Natural killer cell treated with Interleukin-12 subunit alpha and Interleukin-12 subunit beta and Interleukin-15 and Interleukin-18, amount 100 ng/mL, for 72 hours (primary cell): ENCODE results near the gene DYNLT5. TPM values are rescaled to one million over a fixed set of nuclear protein-coding genes. Genes with fewer than 3 reads are reported as not detected.
"Not testable (repeated sequence)": the region's sequence is repeated elsewhere in the genome, so short reads cannot be mapped to it uniquely, and the experiment has no call there.

Experiments
- ATAC-seq, 2 donors: fragments of 150-1000 bp; cut with Tn5 transposase in 1 of 2; sonication (Bioruptor Pico), chemical (Tn5 transposase) in 1 of 2; 2 replicates each; pipeline ENCODE4 v1.10.0; 2021
- DNase-seq: peaks from one replicate; pipeline ENCODE4 v3.0.0; 2022; ENCODE audit warnings: low spot score
- H3K27ac Mint-ChIP-seq, 2 donors: 1 replicate in 1 of 2; 2 replicates in 1 of 2; pipeline ENCODE4 v1.8.0; 2022; ENCODE audit warnings: mixed read lengths in 2 of 2, mild to moderate bottlenecking in 1 of 2, moderate library complexity in 1 of 2
- H3K27me3 Mint-ChIP-seq, 2 donors: 1 replicate in 1 of 2; 2 replicates in 1 of 2; pipeline ENCODE4 v1.8.0; 2022; ENCODE audit warnings: mixed read lengths in 2 of 2
- H3K36me3 Mint-ChIP-seq: one replicate; pipeline ENCODE4 v1.8.0; 2022; ENCODE audit warnings: mixed read lengths
- H3K4me1 Mint-ChIP-seq, 2 donors: 1 replicate in 1 of 2; 2 replicates in 1 of 2; pipeline ENCODE4 v1.8.0; 2022; ENCODE audit warnings: low read depth in 2 of 2, mixed read lengths in 2 of 2, mild to moderate bottlenecking in 1 of 2
- H3K4me3 Mint-ChIP-seq: one replicate; pipeline ENCODE4 v1.8.0; 2022; ENCODE audit warnings: mixed read lengths
- H3K9me3 Mint-ChIP-seq: 2 replicates; pipeline ENCODE4 v1.8.0; 2022; ENCODE audit warnings: mixed read lengths
- total RNA-seq, 2 donors: library from RNA; stranded (reverse); gene quantifications; one replicate each; pipeline ENCODE4 v1.2.3, GENCODE V29; 2022

Gene DYNLT5
- total RNA-seq = not detected

DNA sequence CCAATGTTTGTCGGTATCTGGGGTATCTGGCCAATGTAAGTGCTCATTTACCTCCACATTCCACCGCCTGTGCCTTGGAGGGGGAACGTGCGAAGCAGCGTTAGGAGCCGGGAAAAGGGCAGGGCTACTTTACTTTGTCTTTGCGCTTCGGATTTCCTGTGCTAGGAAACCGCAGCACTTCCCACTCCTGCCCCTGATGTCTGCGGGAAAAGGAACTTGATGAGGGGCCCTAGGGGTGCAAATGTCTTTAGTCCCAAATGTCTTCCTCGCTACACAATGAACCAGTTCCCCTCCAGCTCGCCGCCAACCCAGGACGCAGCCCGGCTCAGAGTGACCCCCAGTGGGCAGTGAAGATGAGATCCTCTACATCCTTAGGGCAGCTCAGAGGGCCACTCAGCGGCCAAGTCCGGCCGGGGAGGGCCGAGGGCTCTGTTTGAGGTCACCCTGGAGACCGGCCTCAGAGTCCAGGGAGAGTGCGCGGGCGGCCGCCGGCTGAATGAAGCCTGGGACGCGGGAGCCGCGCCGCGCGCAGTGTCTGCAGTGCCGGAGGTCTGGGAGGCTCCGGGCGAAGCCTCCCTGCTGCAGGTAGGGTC is at the start of gene DYNLT5:
Gene DYNLT5, plus strand, starts transcription at position 460 of the 593 bp plus-strand sequence. CDS start 2,200 bp downstream, outside the sequence.
- Mint-ChIP-seq H3K27ac (no peak within 1 kb of the TSS), H3K36me3 (no peaks in the 10 kb centered on the region), H3K27me3 (peaks cover 38 to 57% of the 10 kb centered on the region in 2 donors), H3K4me3 (peak within 1 kb of the TSS; percentile 64), H3K9me3 (no peaks in the 10 kb centered on the region), H3K4me1 (peaks cover 9 to 17% of the 10 kb centered on the region in 2 donors)
- peak; percentile 69 to 80 for ATAC-seq
- no peak for DNase-seq

- ATAC-seq (no peak), DNase-seq (no peak)
- H3K27me3 Mint-ChIP-seq = peaks cover 6 to 17% of the 10 kb centered on the region in 2 donors
- H3K4me3 Mint-ChIP-seq = no peak overlapping the region
- H3K27ac Mint-ChIP-seq = no peak overlapping the region
- H3K36me3 Mint-ChIP-seq = no peaks in the 10 kb centered on the region
- no peaks in the 10 kb centered on the region for H3K9me3 Mint-ChIP-seq
- no peaks in the 10 kb centered on the region for H3K4me1 Mint-ChIP-seq
Observed at GRCh38 chr1:66704177-66704875, 47.9 kb upstream of the DYNLT5 start.

DNA sequence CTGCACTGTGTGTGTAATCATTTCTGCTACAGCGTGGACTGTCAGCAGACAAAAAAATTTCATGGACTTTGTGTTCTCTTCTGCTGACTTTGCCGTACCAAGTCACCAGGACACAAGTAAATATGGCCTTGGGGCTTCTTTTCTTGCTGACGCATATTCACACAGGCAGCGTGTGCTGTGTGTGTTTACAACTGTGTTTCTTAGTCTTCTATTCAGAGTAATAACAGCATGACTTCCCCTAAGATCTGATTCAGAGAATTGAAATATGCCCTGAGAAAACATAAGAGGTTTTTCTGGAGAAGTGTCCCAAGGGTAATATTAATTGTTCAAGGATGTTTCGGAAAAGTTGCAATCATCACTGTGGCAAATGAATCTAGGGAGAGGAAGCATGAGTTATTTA is 47.1 kb upstream of the DYNLT5 start:
- no peaks in the 10 kb centered on the region for H3K4me1 Mint-ChIP-seq
- H3K9me3 Mint-ChIP-seq = no peaks in the 10 kb centered on the region
- ATAC-seq (no peak), DNase-seq (no peak)
- no peak overlapping the region for H3K4me3 Mint-ChIP-seq
- peaks cover 6 to 18% of the 10 kb centered on the region in 2 donors for H3K27me3 Mint-ChIP-seq
- no peaks in the 10 kb centered on the region for H3K36me3 Mint-ChIP-seq
- no peak overlapping the region for H3K27ac Mint-ChIP-seq

DNA sequence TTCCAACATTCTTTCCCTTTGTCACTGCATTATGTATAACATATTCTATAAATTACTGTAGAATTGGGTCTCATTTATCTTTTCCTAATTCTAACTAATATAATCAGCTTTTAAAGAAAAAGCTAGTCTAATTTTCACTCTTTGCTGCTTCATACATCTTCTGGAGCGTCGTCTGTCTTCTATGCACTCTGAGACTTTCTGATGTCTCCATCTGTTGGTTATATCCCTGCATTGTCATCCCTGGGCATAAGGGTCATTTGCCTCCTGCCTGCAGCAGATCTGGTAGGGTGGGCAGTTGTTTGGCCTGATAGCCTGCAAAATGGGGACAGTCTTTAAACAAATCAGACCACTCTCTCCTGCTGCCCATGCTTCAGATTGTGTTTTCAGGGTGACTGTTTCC is 40.8 kb upstream of the DYNLT5 start:
- H3K4me1 Mint-ChIP-seq = no peaks in the 10 kb centered on the region
- H3K27ac Mint-ChIP-seq = no peak overlapping the region
- ATAC-seq (no peak), DNase-seq (no peak)
- H3K36me3 Mint-ChIP-seq = no peaks in the 10 kb centered on the region
- H3K27me3 Mint-ChIP-seq = peaks cover 8 to 22% of the 10 kb centered on the region in 2 donors
- no peaks in the 10 kb centered on the region for H3K9me3 Mint-ChIP-seq
- H3K4me3 Mint-ChIP-seq = no peak overlapping the region

GRCh38 chr1:66712839-66713238 is 39.4 kb upstream of the DYNLT5 start:
- Mint-ChIP-seq H3K27me3 (peaks cover 12 to 29% of the 10 kb centered on the region in 2 donors), H3K9me3 (no peaks in the 10 kb centered on the region), H3K27ac (no peak overlapping the region), H3K4me1 (no peaks in the 10 kb centered on the region), H3K4me3 (no peak overlapping the region), H3K36me3 (no peaks in the 10 kb centered on the region)
- DNase-seq (no peak), ATAC-seq (no peak)

GRCh38 chr1:66723985-66724384 is 28.3 kb upstream of the DYNLT5 start:
- Mint-ChIP-seq H3K9me3 (no peaks in the 10 kb centered on the region), H3K4me1 (peaks cover under 1 to 8% of the 10 kb centered on the region in 2 donors), H3K4me3 (no peak overlapping the region), H3K36me3 (no peaks in the 10 kb centered on the region), H3K27me3 (peaks cover 22 to 38% of the 10 kb centered on the region in 2 donors), H3K27ac (no peak overlapping the region)
- no peak for ATAC-seq
- no peak for DNase-seq

DNA sequence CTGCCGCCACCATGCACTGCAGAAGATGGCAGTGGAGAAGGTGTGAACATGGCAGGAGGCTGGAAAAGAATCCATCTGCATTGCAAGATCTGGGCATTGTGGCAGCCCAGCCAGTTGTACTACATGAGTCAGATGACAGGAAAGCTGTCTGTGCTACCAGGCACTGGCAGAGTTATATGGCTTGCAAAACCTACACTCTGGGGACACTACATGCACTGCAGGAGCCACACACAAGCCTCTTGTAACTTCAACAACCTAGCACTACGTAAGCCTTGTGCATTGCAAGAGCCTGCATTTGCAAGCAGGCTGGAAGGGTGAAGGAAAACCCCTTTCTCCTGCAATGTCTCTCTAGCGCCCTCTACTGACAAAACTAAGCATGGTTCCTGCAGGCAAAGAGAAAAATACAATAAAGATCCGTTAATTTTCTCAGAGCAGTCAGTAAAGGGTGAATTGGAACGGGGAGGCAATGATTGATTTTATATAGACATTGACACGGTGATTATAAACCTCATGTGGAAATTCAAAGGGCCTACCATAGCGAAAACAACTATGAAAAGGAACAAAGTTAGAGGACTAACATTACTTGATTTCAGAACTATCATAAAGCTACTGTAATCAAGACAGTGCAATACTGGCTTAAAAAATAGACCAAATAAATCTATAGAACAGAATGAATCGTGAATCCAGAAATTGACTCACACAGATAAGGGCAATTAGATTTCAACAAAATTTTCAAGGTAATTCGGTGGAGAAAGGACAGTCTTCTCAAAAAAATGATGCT is 26.2 kb upstream of the DYNLT5 start:
- DNase-seq = peak; percentile 71
- Mint-ChIP-seq H3K4me3 (no peak overlapping the region), H3K36me3 (no peaks in the 10 kb centered on the region), H3K27ac (no peak overlapping the region), H3K27me3 (peaks cover 28 to 38% of the 10 kb centered on the region in 2 donors), H3K9me3 (no peaks in the 10 kb centered on the region), H3K4me1 (peaks cover 4 to 11% of the 10 kb centered on the region in 2 donors)
- ATAC-seq = peak; percentile 56 to 80

DNA sequence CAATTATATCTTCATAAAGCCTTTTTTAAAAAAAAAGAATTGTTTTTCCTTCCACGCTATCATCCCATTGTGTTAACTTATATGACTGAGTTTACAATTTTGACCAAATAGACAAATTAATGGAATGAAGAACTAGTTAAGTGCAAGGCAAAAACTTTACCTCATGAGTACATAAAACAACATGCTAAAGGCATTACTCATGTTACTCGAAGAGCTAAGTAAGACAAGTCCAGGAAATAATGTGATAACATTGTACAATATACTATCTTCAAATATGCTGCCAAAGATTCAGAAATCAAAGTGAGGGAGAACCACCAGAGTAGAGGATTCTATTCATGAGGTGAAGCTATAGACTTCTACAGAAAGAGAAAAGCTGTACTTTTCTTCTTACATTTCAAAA is 24.2 kb upstream of the DYNLT5 start:
- Mint-ChIP-seq H3K4me3 (no peak overlapping the region), H3K36me3 (no peaks in the 10 kb centered on the region), H3K9me3 (no peaks in the 10 kb centered on the region), H3K4me1 (peaks cover 14% of the 10 kb centered on the region in 2 donors), H3K27me3 (peaks cover 23 to 26% of the 10 kb centered on the region in 2 donors), H3K27ac (no peak overlapping the region)
- ATAC-seq = no peak
- DNase-seq = no peak

GRCh38 chr1:66728716-66729115 is 23.5 kb upstream of the DYNLT5 start:
- not testable (repeated sequence) for H3K27ac Mint-ChIP-seq, H3K4me3 Mint-ChIP-seq, DNase-seq, ATAC-seq, H3K36me3 Mint-ChIP-seq, H3K9me3 Mint-ChIP-seq
- peaks cover 23 to 26% of the 10 kb centered on the region in 2 donors for H3K27me3 Mint-ChIP-seq
- H3K4me1 Mint-ChIP-seq = peaks cover 14% of the 10 kb centered on the region in 2 donors

GRCh38 chr1:66729119-66729518 is 23.1 kb upstream of the DYNLT5 start:
- Mint-ChIP-seq H3K9me3 (no peaks in the 10 kb centered on the region), H3K4me1 (peaks cover 14% of the 10 kb centered on the region in 2 donors), H3K4me3 (no peak overlapping the region), H3K36me3 (no peaks in the 10 kb centered on the region), H3K27me3 (peaks cover 23 to 26% of the 10 kb centered on the region in 2 donors), H3K27ac (no peak overlapping the region)
- ATAC-seq (no peak), DNase-seq (no peak)

DNA sequence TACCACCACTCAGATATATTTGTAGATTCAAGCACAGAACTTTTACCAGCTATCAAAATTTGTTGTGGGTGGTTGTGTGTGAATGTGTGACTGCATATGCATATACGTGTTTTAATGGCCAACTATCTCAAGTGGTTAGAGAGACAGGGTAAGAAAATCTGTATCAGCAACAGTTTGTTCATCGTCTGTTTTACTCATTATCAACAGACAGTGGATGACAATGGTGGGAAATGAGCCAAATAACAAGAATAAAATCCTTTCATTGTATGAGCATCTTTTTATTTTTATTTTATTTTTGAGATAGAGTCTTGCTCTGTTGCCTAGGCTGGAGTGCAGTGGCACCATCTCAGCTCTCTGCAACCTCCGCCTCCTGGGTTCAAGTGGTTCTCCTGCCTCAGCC is 22.7 kb upstream of the DYNLT5 start:
- Mint-ChIP-seq H3K36me3 (no peaks in the 10 kb centered on the region), H3K4me3 (no peak overlapping the region), H3K27me3 (peaks cover 21 to 24% of the 10 kb centered on the region in 2 donors), H3K27ac (no peak overlapping the region), H3K9me3 (no peaks in the 10 kb centered on the region), H3K4me1 (peaks cover 14% of the 10 kb centered on the region in 2 donors)
- ATAC-seq (no peak), DNase-seq (no peak)

GRCh38 chr1:66730462-66730861 is 21.8 kb upstream of the DYNLT5 start:
- no peak for ATAC-seq
- no peaks in the 10 kb centered on the region for H3K36me3 Mint-ChIP-seq

DNA sequence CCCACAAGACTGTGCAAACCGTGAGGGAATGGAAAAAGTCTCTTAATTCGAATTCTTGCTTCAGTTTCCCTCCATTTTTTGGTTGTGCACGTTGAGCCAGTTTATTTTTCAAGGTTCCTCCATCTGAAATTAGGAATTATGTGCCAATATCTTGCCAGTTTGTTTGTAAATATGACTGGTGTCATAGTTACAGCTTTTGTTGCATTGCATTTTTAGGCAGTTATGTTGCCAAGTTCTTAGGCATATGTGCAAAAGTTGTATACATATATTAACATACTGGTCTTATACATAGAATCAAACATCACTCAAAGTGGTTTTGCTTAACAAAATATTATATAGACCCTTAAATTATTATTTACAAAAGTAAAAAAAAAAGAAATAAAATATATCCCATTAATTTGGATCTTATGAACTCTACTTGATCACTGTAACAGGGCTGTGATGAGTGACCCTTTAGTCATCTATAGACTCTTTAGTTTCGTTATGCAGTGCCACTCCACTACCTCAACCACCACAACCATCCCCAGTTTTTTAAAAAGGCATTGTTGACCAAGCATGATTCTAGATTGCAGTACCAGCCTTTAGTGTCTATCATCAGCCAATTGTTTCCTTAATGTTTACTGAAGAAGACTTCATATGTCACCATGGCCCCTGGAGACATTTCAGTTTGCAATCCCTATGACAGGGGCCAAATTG is 20.9 kb upstream of the DYNLT5 start:
- ATAC-seq = peak in 1 of 2 donors; percentile 74

More at GRCh38 chr1:66730462-66730861, 21.8 kb upstream of the DYNLT5 start:
- Mint-ChIP-seq H3K4me3 (no peak overlapping the region), H3K27ac (no peak overlapping the region), H3K27me3 (peaks cover 17 to 20% of the 10 kb centered on the region in 2 donors), H3K9me3 (no peaks in the 10 kb centered on the region), H3K4me1 (peaks cover 14% of the 10 kb centered on the region in 2 donors)
- DNase-seq = no peak

More for the DNA sequence above, 20.9 kb upstream of the DYNLT5 start:
- H3K27me3 Mint-ChIP-seq = peaks cover 13 to 17% of the 10 kb centered on the region in 2 donors
- peaks cover 9 to 14% of the 10 kb centered on the region in 2 donors for H3K4me1 Mint-ChIP-seq
- H3K4me3 Mint-ChIP-seq = no peak overlapping the region
- H3K9me3 Mint-ChIP-seq = no peaks in the 10 kb centered on the region
- H3K27ac Mint-ChIP-seq = no peak overlapping the region
- no peak for DNase-seq
- H3K36me3 Mint-ChIP-seq = no peaks in the 10 kb centered on the region
